Natural killer cell (primary cell): Measurements from ENCODE around the gene SLC25A17. TPM values are rescaled to one million over a fixed set of nuclear protein-coding genes. Genes with fewer than 3 reads are reported as not detected.

Experiments
- ATAC-seq, 3 donors: fragments of 150-1000 bp in 2 of 3; fragments of 200-7000 bp in 1 of 3; cut with Tn5 transposase; 1 replicate in 1 of 3; 2 replicates in 2 of 3; pipeline ENCODE4 v1.10.0; 2021; ENCODE audit warnings: mild to moderate bottlenecking in 2 of 3, moderate library complexity in 2 of 3
- DNase-seq, 2 donors: peaks; one replicate each; pipeline versions ENCODE4 v3.0.0 to v3.0.0-alpha.2; 2013 to 2021; ENCODE audit warnings: mixed read lengths in 1 of 2
- H3K27ac ChIP-seq: one replicate; pipeline ENCODE4 v1.5.1; 2013; ENCODE audit warnings: mild to moderate bottlenecking, low read length
- H3K27me3 ChIP-seq: one replicate; pipeline ENCODE4 v1.6.1; 2013; ENCODE audit warnings: low read length; ENCODE audit not compliant: control insufficient read depth, insufficient read depth
- H3K36me3 ChIP-seq: one replicate; pipeline ENCODE4 v1.6.1; 2013; ENCODE audit warnings: low read length; ENCODE audit not compliant: control insufficient read depth, insufficient read depth
- H3K4me1 ChIP-seq: one replicate; pipeline ENCODE4 v1.6.1; 2013; ENCODE audit warnings: low read length; ENCODE audit not compliant: control insufficient read depth, insufficient read depth
- H3K4me3 ChIP-seq: one replicate; pipeline ENCODE4 v1.5.1; 2013; ENCODE audit warnings: low read length
- H3K9me3 ChIP-seq: one replicate; pipeline ENCODE4 v1.6.1; 2013; ENCODE audit warnings: low read length; ENCODE audit not compliant: control insufficient read depth, insufficient read depth
- H3K27ac Mint-ChIP-seq, 2 donors: one replicate each; pipeline ENCODE4 v1.8.0; 2022; ENCODE audit warnings: mild to moderate bottlenecking in 2 of 2, mixed read lengths in 2 of 2, moderate library complexity in 1 of 2
- H3K27me3 Mint-ChIP-seq, 2 donors: one replicate each; pipeline ENCODE4 v1.8.0; 2022; ENCODE audit warnings: low read depth in 2 of 2, mixed read lengths in 2 of 2
- H3K36me3 Mint-ChIP-seq: one replicate; pipeline ENCODE4 v1.8.0; 2022; ENCODE audit warnings: mixed read lengths
- H3K4me1 Mint-ChIP-seq, 2 donors: one replicate each; pipeline ENCODE4 v1.8.0; 2022; ENCODE audit warnings: mixed read lengths in 2 of 2
- H3K4me3 Mint-ChIP-seq: one replicate; pipeline ENCODE4 v1.8.0; 2022; ENCODE audit warnings: mild to moderate bottlenecking, moderate library complexity, mixed read lengths
- H3K9me3 Mint-ChIP-seq, 2 donors: one replicate each; pipeline ENCODE4 v1.8.0; 2022; ENCODE audit warnings: mixed read lengths in 2 of 2
- WGBS: methylation state at CpG from one replicate; pipeline ENCODE4 v1.1.7; 2013; ENCODE audit warnings: missing lambda C conversion rate; ENCODE audit not compliant: insufficient coverage; 5-methylcytosine and 5-hydroxymethylcytosine counted together
- intact Hi-C: fragments of 100-400 bp; cut with micrococcal nuclease; formaldehyde crosslinking; loops from one replicate; pipeline ENCODE4 v1.14.2; 2022
- total RNA-seq, 4 donors: library from RNA; stranded (reverse); fragments of 120-200 nt in 1 of 4; gene quantifications; one replicate each; pipeline versions ENCODE4 v1.2.3 to v1.2.4, GENCODE V29; 2013 to 2022
- TF ChIP-seq, protein P1 (sequence below): fragments of 200-600 bp; IDR thresholded peaks from one replicate; pipeline ENCODE4 v1.8.0; 2022; ENCODE audit warnings: antibody characterized with exemption

SLC25A17 gene
- total RNA-seq, 3 donors from 2014 or later (not counting 1 experiment from before 2014, with no cell fraction given), result 9.2 to 13.4 (median 10.0) TPM

DNA sequence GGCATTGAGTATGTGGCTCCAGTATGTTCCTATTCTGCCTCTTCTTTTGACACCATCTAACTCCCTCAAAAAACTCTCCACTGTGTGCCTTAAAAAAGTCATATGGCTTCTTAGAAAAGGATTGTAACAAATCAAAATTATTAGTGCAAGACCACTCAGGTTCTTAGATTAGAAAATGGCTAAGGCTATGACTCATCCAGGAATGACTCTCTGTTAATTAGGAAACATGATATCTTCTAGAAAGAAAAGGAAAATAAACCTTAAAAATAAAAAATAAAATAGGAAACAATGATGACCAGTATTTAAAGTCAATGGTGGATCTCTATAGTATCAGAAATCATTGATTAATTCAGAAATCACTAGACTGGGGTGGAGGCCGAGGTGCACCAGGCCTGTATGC, 21.7 kb downstream of the SLC25A17 start:
- 100% methylated on average over 1 of the region's 1 CpG for WGBS
- Mint-ChIP-seq H3K4me1 (no peaks in the 10 kb centered on the region), H3K4me3 (no peak overlapping the region), H3K27me3 (no peaks in the 10 kb centered on the region), H3K36me3 (no peaks in the 10 kb centered on the region), H3K27ac (no peak overlapping the region), H3K9me3 (no peaks in the 10 kb centered on the region)
- H3K36me3 ChIP-seq, result peaks cover 7% of the 10 kb centered on the region
- TF ChIP-seq, protein P1, sequence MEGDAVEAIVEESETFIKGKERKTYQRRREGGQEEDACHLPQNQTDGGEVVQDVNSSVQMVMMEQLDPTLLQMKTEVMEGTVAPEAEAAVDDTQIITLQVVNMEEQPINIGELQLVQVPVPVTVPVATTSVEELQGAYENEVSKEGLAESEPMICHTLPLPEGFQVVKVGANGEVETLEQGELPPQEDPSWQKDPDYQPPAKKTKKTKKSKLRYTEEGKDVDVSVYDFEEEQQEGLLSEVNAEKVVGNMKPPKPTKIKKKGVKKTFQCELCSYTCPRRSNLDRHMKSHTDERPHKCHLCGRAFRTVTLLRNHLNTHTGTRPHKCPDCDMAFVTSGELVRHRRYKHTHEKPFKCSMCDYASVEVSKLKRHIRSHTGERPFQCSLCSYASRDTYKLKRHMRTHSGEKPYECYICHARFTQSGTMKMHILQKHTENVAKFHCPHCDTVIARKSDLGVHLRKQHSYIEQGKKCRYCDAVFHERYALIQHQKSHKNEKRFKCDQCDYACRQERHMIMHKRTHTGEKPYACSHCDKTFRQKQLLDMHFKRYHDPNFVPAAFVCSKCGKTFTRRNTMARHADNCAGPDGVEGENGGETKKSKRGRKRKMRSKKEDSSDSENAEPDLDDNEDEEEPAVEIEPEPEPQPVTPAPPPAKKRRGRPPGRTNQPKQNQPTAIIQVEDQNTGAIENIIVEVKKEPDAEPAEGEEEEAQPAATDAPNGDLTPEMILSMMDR, result no peak
- H3K27ac ChIP-seq, result no peak overlapping the region
- no peak overlapping the region for H3K4me3 ChIP-seq
- no peak for ATAC-seq
- intact Hi-C loops, result no loop called here
- no peaks in the 10 kb centered on the region for H3K27me3 ChIP-seq
- H3K9me3 ChIP-seq, result no peaks in the 10 kb centered on the region
- H3K4me1 ChIP-seq, result no peaks in the 10 kb centered on the region
- no peak for DNase-seq

DNA sequence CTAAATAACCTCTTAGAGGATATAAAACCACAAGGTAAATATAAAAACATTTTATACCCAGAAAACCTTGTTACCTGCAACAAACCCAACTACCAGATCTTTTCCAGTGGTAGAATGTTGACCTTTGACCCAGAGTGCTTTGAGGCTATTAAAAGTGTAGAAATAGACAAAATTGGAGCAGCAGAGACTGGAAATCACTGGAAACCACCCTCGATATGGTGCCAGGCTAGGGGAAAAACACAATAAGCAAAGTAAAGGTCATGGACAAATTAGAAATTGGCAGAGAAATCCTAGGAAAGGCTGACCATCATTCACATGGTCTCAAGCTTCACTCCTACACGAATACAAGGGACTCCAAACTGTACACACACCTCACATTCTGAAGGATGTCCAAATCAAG, 26.7 kb downstream of the SLC25A17 start:
- Histone ChIP-seq H3K9me3 (no peaks in the 10 kb centered on the region), H3K27ac (no peak overlapping the region), H3K4me3 (no peak overlapping the region), H3K36me3 (peaks cover 17% of the 10 kb centered on the region), H3K27me3 (no peaks in the 10 kb centered on the region), H3K4me1 (no peaks in the 10 kb centered on the region)
- no peaks in the 10 kb centered on the region for H3K27me3 Mint-ChIP-seq
- intact Hi-C loops, result no loop called here
- H3K27ac Mint-ChIP-seq, result no peak overlapping the region
- DNase-seq (no peak), ATAC-seq (no peak)
- H3K4me3 Mint-ChIP-seq, result no peak overlapping the region
- peaks cover 15% of the 10 kb centered on the region for H3K36me3 Mint-ChIP-seq
- no peaks in the 10 kb centered on the region for H3K9me3 Mint-ChIP-seq
- no peaks in the 10 kb centered on the region for H3K4me1 Mint-ChIP-seq
- 91% methylated on average over 2 of the region's 2 CpGs for WGBS
- TF ChIP-seq, protein P1, result no peak

DNA sequence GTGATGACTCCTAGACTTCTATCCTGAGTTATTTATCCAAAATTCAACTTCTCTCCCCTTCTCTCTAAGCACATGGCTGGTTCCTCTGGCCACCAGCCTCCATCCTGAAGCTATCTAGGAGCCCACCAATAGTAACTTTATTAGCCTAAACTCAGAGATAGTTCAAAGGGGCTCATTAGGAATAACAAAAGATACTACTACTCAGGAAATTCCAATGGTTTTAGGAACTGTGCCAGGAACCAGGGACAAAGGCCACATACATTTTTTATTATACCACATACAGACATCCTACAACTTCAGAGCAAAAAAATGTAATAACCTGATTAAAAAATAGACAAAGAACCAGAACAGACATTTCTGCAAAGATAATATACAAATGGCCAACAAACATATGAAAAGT, 27.9 kb downstream of the SLC25A17 start:
- no peaks in the 10 kb centered on the region for H3K9me3 ChIP-seq
- Mint-ChIP-seq H3K27ac (peak overlapping the region in 1 of 2 donors; percentile 39), H3K9me3 (no peaks in the 10 kb centered on the region), H3K36me3 (peaks cover 15% of the 10 kb centered on the region), H3K4me1 (no peaks in the 10 kb centered on the region), H3K4me3 (no peak overlapping the region), H3K27me3 (no peaks in the 10 kb centered on the region)
- no peak for DNase-seq
- H3K27me3 ChIP-seq, result no peaks in the 10 kb centered on the region
- H3K4me1 ChIP-seq, result no peaks in the 10 kb centered on the region
- no peak overlapping the region for H3K4me3 ChIP-seq
- no peak overlapping the region for H3K27ac ChIP-seq
- TF ChIP-seq, protein P1, result no peak
- H3K36me3 ChIP-seq, result peaks cover 19% of the 10 kb centered on the region
- no peak for ATAC-seq
- intact Hi-C loops, result no loop called here

DNA sequence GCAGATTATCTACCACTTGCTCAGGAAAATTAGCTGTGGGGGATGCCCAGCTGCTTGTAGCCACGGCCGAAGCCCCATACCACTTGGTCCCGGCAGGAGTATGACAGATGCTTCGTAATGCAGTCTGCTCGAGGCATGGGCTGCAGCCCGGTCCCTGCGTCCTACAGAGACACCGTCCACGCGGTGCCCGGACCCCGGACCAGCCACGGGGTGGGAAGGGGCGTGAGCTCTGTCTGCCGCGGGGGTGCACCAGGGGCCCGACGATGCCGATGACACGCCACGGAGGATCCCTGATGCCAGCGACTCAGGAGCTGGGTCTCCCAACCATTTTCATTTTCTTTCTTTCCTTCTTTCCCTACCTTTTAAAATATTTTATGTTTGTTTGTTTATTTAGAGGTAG, 30.0 kb downstream of the SLC25A17 start:
- Mint-ChIP-seq H3K27ac (no peak overlapping the region), H3K36me3 (peaks cover 15% of the 10 kb centered on the region), H3K27me3 (no peaks in the 10 kb centered on the region), H3K4me1 (no peaks in the 10 kb centered on the region), H3K9me3 (no peaks in the 10 kb centered on the region), H3K4me3 (no peak overlapping the region)
- H3K36me3 ChIP-seq, result peaks cover 22% of the 10 kb centered on the region
- no peak overlapping the region for H3K27ac ChIP-seq
- 98% methylated on average over 19 of the region's 22 CpGs for WGBS
- ATAC-seq, result no peak
- intact Hi-C loops, result no loop called here
- no peaks in the 10 kb centered on the region for H3K9me3 ChIP-seq
- H3K4me1 ChIP-seq, result no peaks in the 10 kb centered on the region
- H3K4me3 ChIP-seq, result no peak overlapping the region
- DNase-seq, result no peak
- TF ChIP-seq, protein P1, result no peak
- H3K27me3 ChIP-seq, result no peaks in the 10 kb centered on the region
